Astrocyte (in vitro differentiated cells and primary cell): ENCODE measurements around the gene UGT1A5. TPM values are rescaled to one million over a fixed set of nuclear protein-coding genes. Genes with fewer than 3 reads are reported as not detected.
A peak's percentile ranks its signal among the peaks of the same experiment; 100 is the strongest.

ENCODE experiments used
- DNase-seq: peaks from one replicate; pipeline ENCODE4 v3.0.0-alpha.2; 2010; ENCODE audit warnings: low read depth
- FAIRE-seq: peaks from 2 replicates; lab custom pipeline; 2011; peaks lifted over from hg19 to GRCh38; lab: Jason Lieb, UNC
- H2AFZ ChIP-seq: 2 replicates; pipeline ENCODE4 v1.6.0; 2012; ENCODE audit warnings: low read depth, low read length, inconsistent platforms
- H3K27ac ChIP-seq: 2 replicates; pipeline ENCODE4 v1.5.1; 2011; ENCODE audit warnings: low read depth, low read length, inconsistent platforms
- H3K27me3 ChIP-seq: 2 replicates; pipeline ENCODE4 v1.6.0; 2011; ENCODE audit warnings: low read length, inconsistent platforms; ENCODE audit not compliant: insufficient read depth
- H3K36me3 ChIP-seq: 2 replicates; pipeline ENCODE4 v1.5.1; 2011; ENCODE audit warnings: low read length, inconsistent platforms; ENCODE audit not compliant: insufficient read depth
- H3K4me1 ChIP-seq: 2 replicates; pipeline ENCODE4 v1.5.1; 2011; ENCODE audit warnings: low read length, inconsistent platforms; ENCODE audit not compliant: insufficient read depth
- H3K4me2 ChIP-seq: 2 replicates; pipeline ENCODE4 v1.6.0; 2012; ENCODE audit warnings: low read length, inconsistent platforms
- H3K4me3 ChIP-seq: 2 replicates; pipeline ENCODE4 v1.5.1; 2011; ENCODE audit warnings: low read depth, mild to moderate bottlenecking, low read length, inconsistent platforms; ENCODE audit not compliant: insufficient read depth
- H3K79me2 ChIP-seq: 2 replicates; pipeline ENCODE4 v1.6.0; 2012; ENCODE audit warnings: mild to moderate bottlenecking, low read length, inconsistent platforms; ENCODE audit not compliant: insufficient read depth
- H3K9ac ChIP-seq: 2 replicates; pipeline ENCODE4 v1.6.0; 2012; ENCODE audit warnings: mild to moderate bottlenecking, low read length, inconsistent platforms
- H3K9me3 ChIP-seq: 2 replicates; pipeline ENCODE4 v1.5.1; 2012; ENCODE audit warnings: low read depth, mild to moderate bottlenecking, low read length, inconsistent platforms; ENCODE audit not compliant: insufficient read depth
- H4K20me1 ChIP-seq: 2 replicates; pipeline ENCODE4 v1.6.0; 2012; ENCODE audit warnings: low read length, inconsistent platforms; ENCODE audit not compliant: insufficient read depth
- H3K27ac Mint-ChIP-seq: one replicate; pipeline ENCODE4 v1.8.0; 2021; ENCODE audit warnings: mild to moderate bottlenecking, mixed read lengths; ENCODE audit not compliant: unreplicated experiment
- H3K27me3 Mint-ChIP-seq: one replicate; pipeline ENCODE4 v1.8.0; 2021; ENCODE audit warnings: low read depth, mixed read lengths; ENCODE audit not compliant: unreplicated experiment
- H3K36me3 Mint-ChIP-seq: one replicate; pipeline ENCODE4 v1.8.0; 2021; ENCODE audit warnings: low read depth, mixed read lengths; ENCODE audit not compliant: unreplicated experiment
- H3K4me1 Mint-ChIP-seq: one replicate; pipeline ENCODE4 v1.8.0; 2021; ENCODE audit warnings: low read depth, mixed read lengths; ENCODE audit not compliant: unreplicated experiment
- H3K4me3 Mint-ChIP-seq: one replicate; pipeline ENCODE4 v1.8.0; 2021; ENCODE audit warnings: mild to moderate bottlenecking, moderate library complexity, mixed read lengths; ENCODE audit not compliant: unreplicated experiment
- H3K9me3 Mint-ChIP-seq: one replicate; pipeline ENCODE4 v1.8.0; 2021; ENCODE audit warnings: mild to moderate bottlenecking, mixed read lengths; ENCODE audit not compliant: unreplicated experiment
- CTCF ChIP-seq: IDR thresholded peaks from 2 replicates; pipeline ENCODE4 v1.5.1; 2011; ENCODE audit warnings: low read depth, mild to moderate bottlenecking, inconsistent platforms, low read length, moderate library complexity; ENCODE audit not compliant: insufficient read depth
- EZH2 ChIP-seq: IDR thresholded peaks from 2 replicates; pipeline ENCODE4 v1.6.1; 2012; ENCODE audit warnings: mild to moderate bottlenecking, low read length, inconsistent platforms; ENCODE audit not compliant: insufficient read depth
- total RNA-seq: library from RNA; stranded (reverse); gene quantifications from 2 replicates; pipeline ENCODE4 v1.2.1, GENCODE V29; 2021

UGT1A5 gene
- total RNA-seq, 1 donor from 2014 or later, result not detected

GRCh38 chr2:233815861-233816260 lies 103.2 kb downstream of the UGT1A5 start:
- DNase-seq (peak; percentile 20), FAIRE-seq (no peak)
- Mint-ChIP-seq H3K27me3 (peaks cover 30% of the 10 kb centered on the region), H3K36me3 (no peaks in the 10 kb centered on the region), H3K4me3 (no peak overlapping the region), H3K9me3 (no peaks in the 10 kb centered on the region), H3K27ac (no peak overlapping the region), H3K4me1 (no peaks in the 10 kb centered on the region)
- Histone ChIP-seq H3K4me3 (no peak overlapping the region), H3K4me2 (no peak overlapping the region), H4K20me1 (no peaks in the 10 kb centered on the region), H3K36me3 (no peaks in the 10 kb centered on the region), H3K9ac (no peak overlapping the region), H3K9me3 (no peaks in the 10 kb centered on the region), H2AFZ (no peak overlapping the region), H3K4me1 (no peaks in the 10 kb centered on the region), H3K79me2 (no peaks in the 10 kb centered on the region), H3K27ac (no peak overlapping the region), H3K27me3 (peaks cover 2% of the 10 kb centered on the region)
- no peak for TF ChIP-seq EZH2
- TF ChIP-seq CTCF, result no peak

- H3K79me2 ChIP-seq, result no peaks in the 10 kb centered on the region
- no peaks in the 10 kb centered on the region for H3K36me3 ChIP-seq
- H3K4me1 ChIP-seq, result no peaks in the 10 kb centered on the region
- FAIRE-seq (no peak), DNase-seq (no peak)
- H3K27me3 ChIP-seq, result peaks cover under 1% of the 10 kb centered on the region
- H3K36me3 Mint-ChIP-seq, result no peaks in the 10 kb centered on the region
- no peaks in the 10 kb centered on the region for H3K4me1 Mint-ChIP-seq
- H4K20me1 ChIP-seq, result no peaks in the 10 kb centered on the region
- no peak for TF ChIP-seq CTCF
- TF ChIP-seq EZH2, result no peak
- no peak overlapping the region for H3K4me3 ChIP-seq
- H3K27ac Mint-ChIP-seq, result no peak overlapping the region
- H3K4me2 ChIP-seq, result no peak overlapping the region
- H3K9ac ChIP-seq, result no peak overlapping the region
- H3K27ac ChIP-seq, result no peak overlapping the region
- H3K4me3 Mint-ChIP-seq, result no peak overlapping the region
- H3K9me3 ChIP-seq, result no peaks in the 10 kb centered on the region
- no peaks in the 10 kb centered on the region for H3K9me3 Mint-ChIP-seq
- no peak overlapping the region for H2AFZ ChIP-seq
- peaks cover 30% of the 10 kb centered on the region for H3K27me3 Mint-ChIP-seq
Observed at GRCh38 chr2:233816334-233816733, 103.6 kb downstream of the UGT1A5 start.

DNA sequence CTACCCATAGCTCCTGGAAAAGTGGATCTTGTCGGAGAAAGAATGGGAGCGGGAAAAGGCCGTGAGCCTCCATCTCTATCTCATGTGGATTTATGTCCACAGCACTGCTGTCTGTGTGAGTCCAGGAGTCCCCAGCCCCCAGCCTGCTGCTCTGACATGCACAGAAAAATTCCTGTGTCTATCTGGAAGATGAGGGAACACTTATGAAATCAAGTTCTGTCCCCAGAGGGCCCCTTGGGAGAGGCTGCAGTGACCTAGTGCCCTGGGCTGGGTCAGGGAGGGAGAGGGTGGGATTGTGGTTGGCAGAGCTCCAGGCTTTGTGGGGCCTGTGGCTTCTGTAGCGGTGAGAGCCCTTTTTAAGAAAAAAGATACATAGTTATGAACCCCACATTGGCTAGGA lies 104.1 kb downstream of the UGT1A5 start:
- no peak for FAIRE-seq
- TF ChIP-seq EZH2, result no peak
- TF ChIP-seq CTCF, result no peak
- no peak overlapping the region for H3K27ac Mint-ChIP-seq

More for the DNA sequence above, 104.1 kb downstream of the UGT1A5 start:
- H3K4me3 Mint-ChIP-seq, result no peak overlapping the region
- Histone ChIP-seq H3K27ac (no peak overlapping the region), H3K4me1 (no peaks in the 10 kb centered on the region), H3K9me3 (no peaks in the 10 kb centered on the region), H3K4me2 (no peak overlapping the region), H3K36me3 (no peaks in the 10 kb centered on the region), H3K27me3 (no peaks in the 10 kb centered on the region), H3K4me3 (no peak overlapping the region), H4K20me1 (no peaks in the 10 kb centered on the region), H3K9ac (no peak overlapping the region), H2AFZ (no peak overlapping the region), H3K79me2 (no peaks in the 10 kb centered on the region)
- no peaks in the 10 kb centered on the region for H3K9me3 Mint-ChIP-seq
- H3K27me3 Mint-ChIP-seq, result peaks cover 32% of the 10 kb centered on the region
- no peak for DNase-seq
- H3K36me3 Mint-ChIP-seq, result no peaks in the 10 kb centered on the region
- no peaks in the 10 kb centered on the region for H3K4me1 Mint-ChIP-seq
